ENCODE results near the gene GLT1D1. TPM values are rescaled to one million over a fixed set of nuclear protein-coding genes. Genes with fewer than 3 reads are reported as not detected.

GLT1D1 gene
- total RNA-seq, 4 donors from 2014 or later: 0.57 to 2.9 (median 1.4) TPM

GRCh38 chr12:128813392-128813791 lies 39.9 kb upstream of the GLT1D1 start:
- peak in 1 of 2 donors; percentile 28 for DNase-seq (ENCODE audit: low spot score in 2 of 2)
- H3K4me3 ChIP-seq: no peak overlapping the region
- no peak overlapping the region for H3K27ac ChIP-seq
- no peaks in the 10 kb centered on the region for H3K9me3 ChIP-seq
- H3K36me3 ChIP-seq: peaks cover 14% of the 10 kb centered on the region
- H3K27me3 ChIP-seq: no peaks in the 10 kb centered on the region
- H3K4me1 ChIP-seq: peaks cover 39% of the 10 kb centered on the region
- TF ChIP-seq POLR2A (IDR thresholded peaks at IDR 0.05): no peak
- TF ChIP-seq CTCF (IDR thresholded peaks at IDR 0.05): no peak
- no peak for TF ChIP-seq POLR2AphosphoS5 (IDR thresholded peaks at IDR 0.05)
- TF ChIP-seq EP300 (IDR thresholded peaks at IDR 0.05): no peak
- 90% methylated on average over 10 of the region's 10 CpGs for WGBS

DNA sequence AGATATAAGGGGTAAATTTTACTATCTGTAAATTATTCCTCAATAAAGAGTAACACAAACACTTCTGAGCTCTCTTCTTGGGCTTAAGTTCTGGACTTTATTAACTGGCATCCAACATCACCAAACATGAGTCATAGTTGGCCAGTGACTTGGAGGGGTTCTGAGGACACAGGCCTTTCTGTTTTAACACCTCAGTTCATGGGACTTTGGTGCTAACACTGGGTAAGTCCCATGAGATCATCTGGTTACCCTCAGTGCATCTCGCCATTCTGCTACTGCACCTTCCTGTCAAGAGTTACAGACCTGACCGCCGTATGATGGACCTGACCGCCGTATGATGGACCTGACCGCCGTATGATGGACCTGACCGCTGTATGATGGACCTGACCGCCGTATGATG lies 39.4 kb upstream of the GLT1D1 start:
- H3K4me1 ChIP-seq: peaks cover 44% of the 10 kb centered on the region
- H3K4me3 ChIP-seq: no peak overlapping the region
- no peaks in the 10 kb centered on the region for H3K9me3 ChIP-seq
- no peak for TF ChIP-seq CTCF (IDR thresholded peaks at IDR 0.05)
- no peak for TF ChIP-seq EP300 (IDR thresholded peaks at IDR 0.05)
- no peak for TF ChIP-seq POLR2A (IDR thresholded peaks at IDR 0.05)
- peaks cover 9% of the 10 kb centered on the region for H3K36me3 ChIP-seq
- WGBS: 82% methylated on average over 10 of the region's 10 CpGs
- DNase-seq (ENCODE audit: low spot score in 2 of 2): peak in 1 of 2 donors; percentile 11
- H3K27ac ChIP-seq: no peak overlapping the region
- H3K27me3 ChIP-seq: no peaks in the 10 kb centered on the region

- TF ChIP-seq POLR2A (IDR thresholded peaks at IDR 0.05) (no peak), EP300 (IDR thresholded peaks at IDR 0.05) (no peak), CTCF (IDR thresholded peaks at IDR 0.05) (no peak), POLR2AphosphoS5 (IDR thresholded peaks at IDR 0.05) (no peak)
- Histone ChIP-seq H3K4me3 (no peak overlapping the region), H3K36me3 (peaks cover 7% of the 10 kb centered on the region), H3K27me3 (no peaks in the 10 kb centered on the region), H3K27ac (no peak overlapping the region), H3K9me3 (no peaks in the 10 kb centered on the region), H3K4me1 (peaks cover 48% of the 10 kb centered on the region)
- peak in 1 of 2 donors; percentile 28 for DNase-seq (ENCODE audit: low spot score in 2 of 2)
- WGBS: 94% methylated on average over 25 of the region's 25 CpGs
Measured at GRCh38 chr12:128814411-128815261, 38.6 kb upstream of the GLT1D1 start.

DNA sequence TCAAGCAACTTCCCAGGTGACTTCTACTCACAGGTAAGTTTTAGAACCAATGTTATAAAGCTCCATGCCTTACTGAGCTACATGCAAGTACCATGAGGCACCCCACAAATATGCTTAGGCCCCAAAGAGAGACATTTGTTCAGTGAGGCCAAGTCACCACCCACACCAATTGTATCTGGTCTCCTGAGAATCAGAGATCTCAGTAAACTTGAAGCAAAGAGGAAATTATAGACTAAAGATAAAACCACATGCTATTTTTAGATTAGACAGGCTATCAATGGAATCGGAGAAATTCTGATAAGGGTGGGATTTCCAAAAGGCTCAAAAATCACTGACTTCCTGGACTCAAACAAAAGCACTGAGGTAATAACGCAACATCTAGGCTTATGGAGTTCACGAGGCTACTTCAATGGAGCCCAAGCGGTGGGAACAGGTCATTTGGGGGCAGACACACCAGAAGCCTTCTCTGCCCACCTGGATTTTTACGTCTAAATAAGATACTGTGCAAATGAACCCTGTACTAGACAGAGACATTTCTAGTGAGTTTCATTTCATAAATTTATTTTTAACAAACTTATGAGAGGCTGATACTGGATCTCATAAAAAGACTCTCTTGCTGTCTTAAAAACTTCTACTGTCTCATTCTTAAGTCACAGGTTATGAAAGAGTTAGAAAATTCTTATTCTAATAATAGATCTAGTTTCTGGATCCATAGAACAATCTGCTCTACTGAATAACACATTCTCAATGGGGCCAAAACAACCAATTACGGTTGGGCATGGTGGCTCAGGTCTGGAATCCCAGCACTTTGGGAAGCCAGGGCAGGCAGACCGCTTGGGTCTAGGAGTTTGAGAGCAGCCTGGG lies 37.3 kb upstream of the GLT1D1 start:
- H3K27me3 ChIP-seq: no peaks in the 10 kb centered on the region
- TF ChIP-seq POLR2A (IDR thresholded peaks at IDR 0.05) (no peak), POLR2AphosphoS5 (IDR thresholded peaks at IDR 0.05) (no peak), CTCF (IDR thresholded peaks at IDR 0.05) (no peak), EP300 (IDR thresholded peaks at IDR 0.05) (no peak)
- DNase-seq (ENCODE audit: low spot score in 2 of 2): no peak
- H3K4me3 ChIP-seq: no peak overlapping the region
- peaks cover 7% of the 10 kb centered on the region for H3K36me3 ChIP-seq
- peaks cover 41% of the 10 kb centered on the region for H3K4me1 ChIP-seq
- H3K9me3 ChIP-seq: no peaks in the 10 kb centered on the region
- 94% methylated on average over 7 of the region's 7 CpGs for WGBS
- H3K27ac ChIP-seq: no peak overlapping the region

DNA sequence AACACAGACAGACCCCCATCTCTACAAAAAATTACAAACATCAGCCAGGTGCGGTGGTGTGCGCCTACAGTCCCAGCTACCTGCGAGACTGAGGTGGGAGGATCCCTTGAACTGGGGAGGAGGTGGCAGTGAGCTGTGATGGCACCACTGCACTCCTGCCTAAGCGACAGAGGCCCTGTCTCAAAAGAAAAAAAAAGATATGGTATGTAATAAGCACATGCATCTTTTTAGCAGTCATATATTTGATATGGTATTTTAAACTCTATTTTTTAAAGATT lies 36.7 kb upstream of the GLT1D1 start:
- no peak overlapping the region for H3K27ac ChIP-seq
- TF ChIP-seq CTCF (IDR thresholded peaks at IDR 0.05): no peak
- peaks cover 7% of the 10 kb centered on the region for H3K36me3 ChIP-seq
- no peaks in the 10 kb centered on the region for H3K27me3 ChIP-seq
- DNase-seq (ENCODE audit: low spot score in 2 of 2): peak in 1 of 2 donors; percentile 40
- no peak overlapping the region for H3K4me3 ChIP-seq
- 98% methylated on average over 4 of the region's 4 CpGs for WGBS
- H3K4me1 ChIP-seq: peaks cover 42% of the 10 kb centered on the region
- no peaks in the 10 kb centered on the region for H3K9me3 ChIP-seq
